Measurements from ENCODE around the gene PPP3R1. TPM values are rescaled to one million over a fixed set of nuclear protein-coding genes. Genes with fewer than 3 reads are reported as not detected.

Gene PPP3R1, protein sequence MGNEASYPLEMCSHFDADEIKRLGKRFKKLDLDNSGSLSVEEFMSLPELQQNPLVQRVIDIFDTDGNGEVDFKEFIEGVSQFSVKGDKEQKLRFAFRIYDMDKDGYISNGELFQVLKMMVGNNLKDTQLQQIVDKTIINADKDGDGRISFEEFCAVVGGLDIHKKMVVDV
- total RNA-seq (2014; rRNA removed; shearing (Covaris generic)) = 49.6 and 52.7 TPM in 2 replicates
- polyA plus RNA-seq (2016; fragmentation: Nextera tagmentation; extraction: Ambion mirVana) = 7.9 and 9.0 TPM in 2 replicates
- long read RNA-seq = 0 reads

DNA sequence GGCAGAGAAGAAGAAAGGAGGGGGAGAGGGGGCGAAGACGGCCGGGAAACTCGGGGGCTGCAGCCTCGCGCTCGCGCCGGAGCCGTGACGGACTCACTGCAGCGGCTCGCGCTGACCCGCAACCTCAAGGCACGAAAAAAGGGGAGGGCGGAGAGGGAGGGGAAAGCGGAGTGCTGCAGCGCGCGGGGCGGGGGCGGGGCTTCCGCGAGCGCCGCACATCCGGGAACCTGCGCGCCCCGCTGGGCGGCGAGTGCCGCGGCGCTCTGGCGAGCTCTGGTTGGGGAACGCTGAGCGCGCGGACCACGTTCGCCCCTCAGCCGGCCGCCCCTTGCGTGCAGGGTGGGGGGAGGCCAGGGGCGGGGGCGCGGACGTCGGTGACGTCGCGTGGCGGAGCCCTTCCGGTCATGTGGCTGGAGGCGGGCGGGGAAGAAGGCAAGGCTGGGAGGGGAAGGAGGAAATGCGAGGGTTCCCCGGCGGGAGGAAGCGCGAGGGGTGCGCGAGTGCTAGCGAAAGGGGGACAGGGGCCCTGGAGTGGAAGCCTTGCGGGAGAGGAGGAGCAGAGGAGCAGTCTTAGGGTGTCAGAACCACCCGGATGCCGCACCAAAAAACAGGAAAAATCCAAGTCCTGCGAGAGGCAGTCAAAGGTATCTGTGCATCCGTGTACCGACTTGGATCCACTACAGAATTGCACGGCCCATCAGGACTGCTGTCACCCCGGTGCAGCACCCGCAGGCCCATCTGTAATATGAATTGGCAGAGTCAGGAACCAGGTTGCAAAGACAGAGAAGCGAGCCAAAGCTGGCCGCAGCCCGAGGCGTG lies at the start of gene PPP3R1:
Gene PPP3R1, minus strand, starts transcription at position 133 of the 819 bp plus-strand sequence. CDS start 405 bp downstream, outside the sequence.
- H3K9me3 Mint-ChIP-seq = no peaks in the 10 kb centered on the region
- H3K27ac Mint-ChIP-seq = peak within 1 kb of the TSS; percentile 97
- DNase-seq (ENCODE audit: low spot score) (peak; percentile 95), ATAC-seq (peak; percentile 85)
- peaks cover 7% of the 10 kb centered on the region; the same call in 2 of the 3 replicates for H3K36me3 Mint-ChIP-seq (ENCODE audit: low read depth)
- H3K4me1 Mint-ChIP-seq = peaks cover 18% of the 10 kb centered on the region
- Histone ChIP-seq H3K27me3 (ENCODE audit: insufficient read depth) (no peaks in the 10 kb centered on the region), H3K4me1 (ENCODE audit: insufficient read depth) (peaks cover 49% of the 10 kb centered on the region), H3F3A (replicated peaks; ENCODE audit: low read depth) (no peaks in the 10 kb centered on the region), H3K27ac (ENCODE audit: low read depth) (peak within 1 kb of the TSS; percentile 91), H4K20me1 (replicated peaks; ENCODE audit: insufficient read depth) (peaks cover 28% of the 10 kb centered on the region), H3K79me2 (replicated peaks; ENCODE audit: insufficient read depth) (peaks cover 42% of the 10 kb centered on the region), H3K36me3 (ENCODE audit: insufficient read depth) (no peaks in the 10 kb centered on the region), H2AFZ (peak within 1 kb of the TSS; percentile 72), H3K4me2 (peak within 1 kb of the TSS; percentile 92), H3K4me3 (peak within 1 kb of the TSS; percentile 88), H3K9me2 (ENCODE audit: insufficient read depth) (no peaks in the 10 kb centered on the region)
- TF ChIP-seq EZH2 (IDR thresholded peaks at IDR 0.05; ENCODE audit: low read depth, unreplicated experiment) = no peak
- no peak for TF ChIP-seq CTCF (conservative IDR thresholded peaks at IDR 0.05; ENCODE audit: low read depth in 2 of 2)
- peak; percentile 91 for TF ChIP-seq CREB1 (CRISPR knock-in tag; IDR thresholded peaks at IDR 0.05; ENCODE audit: low read depth)
- TF ChIP-seq STAT1 (IDR thresholded peaks at IDR 0.05; ENCODE audit: unreplicated experiment) = no peak
- TF ChIP-seq, protein P1, sequence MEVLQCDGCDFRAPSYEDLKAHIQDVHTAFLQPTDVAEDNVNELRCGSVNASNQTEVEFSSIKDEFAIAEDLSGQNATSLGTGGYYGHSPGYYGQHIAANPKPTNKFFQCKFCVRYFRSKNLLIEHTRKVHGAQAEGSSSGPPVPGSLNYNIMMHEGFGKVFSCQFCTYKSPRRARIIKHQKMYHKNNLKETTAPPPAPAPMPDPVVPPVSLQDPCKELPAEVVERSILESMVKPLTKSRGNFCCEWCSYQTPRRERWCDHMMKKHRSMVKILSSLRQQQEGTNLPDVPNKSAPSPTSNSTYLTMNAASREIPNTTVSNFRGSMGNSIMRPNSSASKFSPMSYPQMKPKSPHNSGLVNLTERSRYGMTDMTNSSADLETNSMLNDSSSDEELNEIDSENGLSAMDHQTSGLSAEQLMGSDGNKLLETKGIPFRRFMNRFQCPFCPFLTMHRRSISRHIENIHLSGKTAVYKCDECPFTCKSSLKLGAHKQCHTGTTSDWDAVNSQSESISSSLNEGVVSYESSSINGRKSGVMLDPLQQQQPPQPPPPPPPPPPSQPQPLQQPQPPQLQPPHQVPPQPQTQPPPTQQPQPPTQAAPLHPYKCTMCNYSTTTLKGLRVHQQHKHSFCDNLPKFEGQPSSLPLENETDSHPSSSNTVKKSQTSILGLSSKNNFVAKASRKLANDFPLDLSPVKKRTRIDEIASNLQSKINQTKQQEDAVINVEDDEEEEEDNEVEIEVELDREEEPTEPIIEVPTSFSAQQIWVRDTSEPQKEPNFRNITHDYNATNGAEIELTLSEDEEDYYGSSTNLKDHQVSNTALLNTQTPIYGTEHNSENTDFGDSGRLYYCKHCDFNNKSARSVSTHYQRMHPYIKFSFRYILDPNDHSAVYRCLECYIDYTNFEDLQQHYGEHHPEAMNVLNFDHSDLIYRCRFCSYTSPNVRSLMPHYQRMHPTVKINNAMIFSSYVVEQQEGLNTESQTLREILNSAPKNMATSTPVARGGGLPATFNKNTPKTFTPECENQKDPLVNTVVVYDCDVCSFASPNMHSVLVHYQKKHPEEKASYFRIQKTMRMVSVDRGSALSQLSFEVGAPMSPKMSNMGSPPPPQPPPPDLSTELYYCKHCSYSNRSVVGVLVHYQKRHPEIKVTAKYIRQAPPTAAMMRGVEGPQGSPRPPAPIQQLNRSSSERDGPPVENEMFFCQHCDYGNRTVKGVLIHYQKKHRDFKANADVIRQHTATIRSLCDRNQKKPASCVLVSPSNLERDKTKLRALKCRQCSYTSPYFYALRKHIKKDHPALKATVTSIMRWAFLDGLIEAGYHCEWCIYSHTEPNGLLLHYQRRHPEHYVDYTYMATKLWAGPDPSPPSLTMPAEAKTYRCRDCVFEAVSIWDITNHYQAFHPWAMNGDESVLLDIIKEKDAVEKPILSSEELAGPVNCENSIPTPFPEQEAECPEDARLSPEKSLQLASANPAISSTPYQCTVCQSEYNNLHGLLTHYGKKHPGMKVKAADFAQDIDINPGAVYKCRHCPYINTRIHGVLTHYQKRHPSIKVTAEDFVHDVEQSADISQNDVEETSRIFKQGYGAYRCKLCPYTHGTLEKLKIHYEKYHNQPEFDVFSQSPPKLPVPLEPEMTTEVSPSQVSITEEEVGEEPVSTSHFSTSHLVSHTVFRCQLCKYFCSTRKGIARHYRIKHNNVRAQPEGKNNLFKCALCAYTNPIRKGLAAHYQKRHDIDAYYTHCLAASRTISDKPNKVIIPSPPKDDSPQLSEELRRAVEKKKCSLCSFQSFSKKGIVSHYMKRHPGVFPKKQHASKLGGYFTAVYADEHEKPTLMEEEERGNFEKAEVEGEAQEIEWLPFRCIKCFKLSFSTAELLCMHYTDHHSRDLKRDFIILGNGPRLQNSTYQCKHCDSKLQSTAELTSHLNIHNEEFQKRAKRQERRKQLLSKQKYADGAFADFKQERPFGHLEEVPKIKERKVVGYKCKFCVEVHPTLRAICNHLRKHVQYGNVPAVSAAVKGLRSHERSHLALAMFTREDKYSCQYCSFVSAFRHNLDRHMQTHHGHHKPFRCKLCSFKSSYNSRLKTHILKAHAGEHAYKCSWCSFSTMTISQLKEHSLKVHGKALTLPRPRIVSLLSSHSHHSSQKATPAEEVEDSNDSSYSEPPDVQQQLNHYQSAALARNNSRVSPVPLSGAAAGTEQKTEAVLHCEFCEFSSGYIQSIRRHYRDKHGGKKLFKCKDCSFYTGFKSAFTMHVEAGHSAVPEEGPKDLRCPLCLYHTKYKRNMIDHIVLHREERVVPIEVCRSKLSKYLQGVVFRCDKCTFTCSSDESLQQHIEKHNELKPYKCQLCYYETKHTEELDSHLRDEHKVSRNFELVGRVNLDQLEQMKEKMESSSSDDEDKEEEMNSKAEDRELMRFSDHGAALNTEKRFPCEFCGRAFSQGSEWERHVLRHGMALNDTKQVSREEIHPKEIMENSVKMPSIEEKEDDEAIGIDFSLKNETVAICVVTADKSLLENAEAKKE (CRISPR knock-in tag; IDR thresholded peaks at IDR 0.05) = no peak
- no peak for TF ChIP-seq EZH2phosphoT487 (IDR thresholded peaks at IDR 0.05; ENCODE audit: unreplicated experiment)
- TF ChIP-seq JUNB (IDR thresholded peaks at IDR 0.05; ENCODE audit: unreplicated experiment) = no peak
- TF ChIP-seq, protein P2, sequence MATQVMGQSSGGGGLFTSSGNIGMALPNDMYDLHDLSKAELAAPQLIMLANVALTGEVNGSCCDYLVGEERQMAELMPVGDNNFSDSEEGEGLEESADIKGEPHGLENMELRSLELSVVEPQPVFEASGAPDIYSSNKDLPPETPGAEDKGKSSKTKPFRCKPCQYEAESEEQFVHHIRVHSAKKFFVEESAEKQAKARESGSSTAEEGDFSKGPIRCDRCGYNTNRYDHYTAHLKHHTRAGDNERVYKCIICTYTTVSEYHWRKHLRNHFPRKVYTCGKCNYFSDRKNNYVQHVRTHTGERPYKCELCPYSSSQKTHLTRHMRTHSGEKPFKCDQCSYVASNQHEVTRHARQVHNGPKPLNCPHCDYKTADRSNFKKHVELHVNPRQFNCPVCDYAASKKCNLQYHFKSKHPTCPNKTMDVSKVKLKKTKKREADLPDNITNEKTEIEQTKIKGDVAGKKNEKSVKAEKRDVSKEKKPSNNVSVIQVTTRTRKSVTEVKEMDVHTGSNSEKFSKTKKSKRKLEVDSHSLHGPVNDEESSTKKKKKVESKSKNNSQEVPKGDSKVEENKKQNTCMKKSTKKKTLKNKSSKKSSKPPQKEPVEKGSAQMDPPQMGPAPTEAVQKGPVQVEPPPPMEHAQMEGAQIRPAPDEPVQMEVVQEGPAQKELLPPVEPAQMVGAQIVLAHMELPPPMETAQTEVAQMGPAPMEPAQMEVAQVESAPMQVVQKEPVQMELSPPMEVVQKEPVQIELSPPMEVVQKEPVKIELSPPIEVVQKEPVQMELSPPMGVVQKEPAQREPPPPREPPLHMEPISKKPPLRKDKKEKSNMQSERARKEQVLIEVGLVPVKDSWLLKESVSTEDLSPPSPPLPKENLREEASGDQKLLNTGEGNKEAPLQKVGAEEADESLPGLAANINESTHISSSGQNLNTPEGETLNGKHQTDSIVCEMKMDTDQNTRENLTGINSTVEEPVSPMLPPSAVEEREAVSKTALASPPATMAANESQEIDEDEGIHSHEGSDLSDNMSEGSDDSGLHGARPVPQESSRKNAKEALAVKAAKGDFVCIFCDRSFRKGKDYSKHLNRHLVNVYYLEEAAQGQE (IDR thresholded peaks at IDR 0.05; ENCODE audit: unreplicated experiment) = peak; percentile 15
- TF ChIP-seq POLR2AphosphoS5 (IDR thresholded peaks at IDR 0.05; ENCODE audit: low read depth) = peak; percentile 85
- TF ChIP-seq, protein P3, sequence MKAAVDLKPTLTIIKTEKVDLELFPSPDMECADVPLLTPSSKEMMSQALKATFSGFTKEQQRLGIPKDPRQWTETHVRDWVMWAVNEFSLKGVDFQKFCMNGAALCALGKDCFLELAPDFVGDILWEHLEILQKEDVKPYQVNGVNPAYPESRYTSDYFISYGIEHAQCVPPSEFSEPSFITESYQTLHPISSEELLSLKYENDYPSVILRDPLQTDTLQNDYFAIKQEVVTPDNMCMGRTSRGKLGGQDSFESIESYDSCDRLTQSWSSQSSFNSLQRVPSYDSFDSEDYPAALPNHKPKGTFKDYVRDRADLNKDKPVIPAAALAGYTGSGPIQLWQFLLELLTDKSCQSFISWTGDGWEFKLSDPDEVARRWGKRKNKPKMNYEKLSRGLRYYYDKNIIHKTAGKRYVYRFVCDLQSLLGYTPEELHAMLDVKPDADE (IDR thresholded peaks at IDR 0.05) = peak; percentile 54; the same call in 1 of the 2 replicates
- no peak for TF ChIP-seq NANOG (IDR thresholded peaks at IDR 0.05; ENCODE audit: borderline replicate concordance)
- no peak for TF ChIP-seq ZNF331 (CRISPR knock-in tag; IDR thresholded peaks at IDR 0.05; ENCODE audit: low read depth)
- peaks cover 11% of the 10 kb centered on the region for H3K27me3 Mint-ChIP-seq (ENCODE audit: insufficient read depth, low read depth, poor library complexity)
- H3K4me3 Mint-ChIP-seq = peak within 1 kb of the TSS; percentile 84
